PC-9 (cell line): ENCODE data around the gene ZBTB11. TPM values are rescaled to one million over a fixed set of nuclear protein-coding genes. Genes with fewer than 3 reads are reported as not detected.
"Not testable (repeated sequence)": the region's sequence is repeated elsewhere in the genome, so short reads cannot be mapped to it uniquely, and the experiment has no call there.

Experiments used
- BruUV-seq: library from RNA; stranded (reverse); fragments of 400-500 nt; replicated peaks from 2 replicates; lab custom pipeline; 2021; lab: Mats Ljungman, UMichigan
- CTCF ChIA-PET: fragments of 300-600 bp; sonication (Branson Sonifier 250); formaldehyde crosslinking; loops from one replicate; lab custom pipeline; 2022; ENCODE audit warnings: antibody characterized with exemption; lab: Charles Lee
- POLR2A ChIA-PET: fragments of 300-600 bp; sonication (Branson Sonifier 250); formaldehyde crosslinking; loops from one replicate; lab custom pipeline; 2022; ENCODE audit warnings: antibody characterized with exemption; ENCODE audit not compliant: unreplicated experiment; lab: Charles Lee
- DNase-seq, 2 experiments: peaks; one replicate each; pipeline versions ENCODE4 v3.0.0 to v3.0.0-alpha.2; 2015 to 2022; ENCODE audit warnings: mixed read lengths in 1 of 2
- H2AFZ ChIP-seq: fragments of 200-600 bp; sonication (generic); 2 replicates; pipeline ENCODE4 v1.8.1; 2017; ENCODE audit warnings: antibody characterized with exemption
- H3F3A ChIP-seq: fragments of 200-600 bp; sonication (generic); 2 replicates; pipeline ENCODE4 v1.8.1; 2017; ENCODE audit warnings: antibody characterized with exemption, mild to moderate bottlenecking, low read depth; ENCODE audit not compliant: insufficient read depth
- H3K27ac ChIP-seq: fragments of 200-600 bp; sonication (generic); 2 replicates; pipeline ENCODE4 v1.6.1; 2016; ENCODE audit warnings: mixed run types
- H3K27me3 ChIP-seq: fragments of 200-600 bp; sonication (generic); 2 replicates; pipeline ENCODE4 v1.6.1; 2016; ENCODE audit warnings: low read depth, mixed run types; ENCODE audit not compliant: insufficient read depth
- H3K36me3 ChIP-seq: fragments of 200-600 bp; sonication (generic); 2 replicates; pipeline ENCODE4 v1.6.1; 2016; ENCODE audit warnings: low read depth, mixed run types
- H3K4me1 ChIP-seq: fragments of 200-600 bp; sonication (generic); replicated peaks from 2 replicates; pipeline ENCODE4 v1.6.1; 2016; ENCODE audit warnings: mixed run types; ENCODE audit not compliant: insufficient read depth
- H3K4me2 ChIP-seq: fragments of 200-600 bp; sonication (generic); 2 replicates; pipeline ENCODE4 v1.6.1; 2017; ENCODE audit warnings: mixed run types
- H3K4me3 ChIP-seq: fragments of 200-600 bp; sonication (generic); 2 replicates; pipeline ENCODE4 v1.6.1; 2016; ENCODE audit warnings: mixed run types
- H3K79me2 ChIP-seq: fragments of 200-600 bp; sonication (generic); 2 replicates; pipeline ENCODE4 v1.6.1; 2017; ENCODE audit warnings: low read depth, mixed run types
- H3K9me2 ChIP-seq: fragments of 200-600 bp; sonication (generic); 2 replicates; pipeline ENCODE4 v1.8.1; 2017; ENCODE audit warnings: mild to moderate bottlenecking; ENCODE audit not compliant: insufficient read depth
- H3K9me3 ChIP-seq: fragments of 200-600 bp; sonication (generic); 2 replicates; pipeline ENCODE4 v1.8.1; 2016; ENCODE audit warnings: low read depth; ENCODE audit not compliant: insufficient read depth
- H4K20me1 ChIP-seq: fragments of 200-600 bp; sonication (generic); 2 replicates; pipeline ENCODE4 v1.8.1; 2017; ENCODE audit not compliant: insufficient read depth
- EZH2 ChIP-seq: fragments of 200-600 bp; sonication (generic); IDR thresholded peaks from 2 replicates; pipeline ENCODE4 v1.8.0; 2017; ENCODE audit warnings: antibody characterized with exemption, low read depth
- intact Hi-C: fragments of 100-400 bp; cut with micrococcal nuclease; formaldehyde crosslinking; loops from one replicate; pipeline ENCODE4 v1.10.0; 2022; ENCODE audit not compliant: unreplicated experiment
- total RNA-seq: library from RNA; stranded (reverse); gene quantifications from 2 replicates; pipeline ENCODE4 v1.2.3, GENCODE V29; 2021
- TF ChIP-seq, protein P1 (sequence below): fragments of 200-600 bp; sonication (generic); conservative IDR thresholded peaks from 2 replicates; pipeline ENCODE4 v1.6.1; 2017; ENCODE audit warnings: mixed run types, antibody characterized with exemption, mild to moderate bottlenecking, moderate library complexity

ZBTB11 gene
- total RNA-seq, 1 experiment from 2014 or later, result 22.1 TPM

DNA sequence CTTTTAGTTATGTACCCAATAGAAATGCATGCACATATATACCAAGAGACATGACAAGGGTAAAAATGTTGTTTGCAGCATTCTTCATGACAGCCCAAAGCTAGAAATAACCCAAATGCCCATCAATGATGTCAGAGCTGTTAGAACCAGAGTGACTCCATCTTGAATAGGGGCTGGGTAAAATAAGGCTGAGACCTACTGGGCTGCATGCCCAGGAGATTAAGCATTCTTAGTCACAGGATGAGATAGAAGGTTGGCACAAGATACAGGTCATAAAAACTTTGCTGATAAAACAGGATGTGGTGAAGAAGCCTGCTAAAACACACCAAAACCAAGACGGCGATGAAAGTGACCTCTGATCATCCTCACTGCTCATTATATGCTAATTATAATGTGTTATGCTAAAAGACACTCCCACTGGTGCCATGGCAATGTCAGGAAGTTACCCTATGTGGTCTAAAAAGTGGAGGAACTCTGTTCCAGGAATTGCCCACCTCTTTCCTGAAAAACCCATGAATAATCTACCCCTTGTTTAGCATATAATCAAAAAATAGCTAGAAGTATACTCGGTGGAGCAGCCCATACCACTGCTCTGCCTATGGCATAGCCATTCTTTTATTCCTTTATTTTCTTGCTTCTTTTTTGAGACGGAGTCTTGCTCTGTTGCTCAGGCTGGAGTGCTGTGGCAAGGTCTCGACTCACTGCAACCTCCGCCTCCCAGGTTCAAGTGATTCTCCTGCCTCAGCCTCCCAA lies 32.9 kb downstream of the ZBTB11 start:
- H3K4me2 ChIP-seq, result peak overlapping the region; percentile 34
- BruUV-seq, result no TSS peak

DNA sequence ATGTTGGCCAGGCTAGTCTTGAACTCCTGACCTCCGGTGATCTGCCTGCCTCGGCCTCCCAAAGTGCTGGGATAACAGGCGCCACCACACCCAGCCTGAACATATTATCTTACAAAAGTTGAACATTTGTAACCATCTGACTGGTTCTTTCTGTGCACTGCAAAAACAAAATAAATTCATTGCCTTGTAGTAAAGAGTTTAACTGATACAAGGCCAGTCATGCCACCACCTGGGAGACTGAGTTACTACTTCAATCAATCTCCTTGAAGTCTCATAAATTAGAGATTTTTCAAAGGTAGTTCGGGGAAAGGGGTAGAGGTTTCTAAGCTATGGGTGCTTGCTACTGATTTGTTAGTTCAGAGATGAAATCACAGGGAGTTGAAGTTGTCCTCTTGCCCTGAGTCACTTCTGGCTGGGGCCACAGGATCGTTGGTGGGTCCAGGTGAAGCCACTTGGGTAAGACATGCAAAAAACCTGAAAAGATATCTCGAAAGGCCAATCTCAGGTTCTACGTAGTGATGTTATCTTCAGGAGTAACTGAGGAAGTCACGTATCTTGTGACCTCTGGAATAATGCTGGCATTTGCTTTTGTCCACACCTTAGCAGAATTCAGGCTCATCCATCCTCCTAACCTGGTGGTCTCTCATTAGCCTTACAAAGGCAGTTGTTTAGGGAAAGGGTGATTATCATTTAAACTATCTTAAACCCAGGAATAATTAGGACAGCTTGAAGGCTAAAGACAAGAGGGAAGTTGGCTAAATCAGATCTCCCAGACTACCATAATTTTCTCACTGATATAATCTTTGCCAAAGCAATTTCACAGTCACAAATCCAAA lies 33.7 kb downstream of the ZBTB11 start:
- intact Hi-C loops, result no loop called here
- no peak overlapping the region for H3K27ac ChIP-seq

More for the DNA sequence above, 32.9 kb downstream of the ZBTB11 start:
- no peaks in the 10 kb centered on the region for H4K20me1 ChIP-seq
- H3K27ac ChIP-seq, result peak overlapping the region; percentile 2; the same call in 1 of the 2 replicates
- no peak overlapping the region for H2AFZ ChIP-seq
- ChIA-PET CTCF (no interaction called here), POLR2A (no interaction called here)
- peaks cover 5% of the 10 kb centered on the region; the same call in 1 of the 2 replicates for H3K36me3 ChIP-seq
- H3K9me3 ChIP-seq, result no peaks in the 10 kb centered on the region
- H3K79me2 ChIP-seq, result no peaks in the 10 kb centered on the region
- no peaks in the 10 kb centered on the region for H3K9me2 ChIP-seq
- peaks cover 12% of the 10 kb centered on the region; the same call in 1 of the 2 replicates for H3F3A ChIP-seq
- intact Hi-C loops, result no loop called here
- peaks cover 16% of the 10 kb centered on the region for H3K4me1 ChIP-seq
- no peak for TF ChIP-seq EZH2
- TF ChIP-seq, protein P1, sequence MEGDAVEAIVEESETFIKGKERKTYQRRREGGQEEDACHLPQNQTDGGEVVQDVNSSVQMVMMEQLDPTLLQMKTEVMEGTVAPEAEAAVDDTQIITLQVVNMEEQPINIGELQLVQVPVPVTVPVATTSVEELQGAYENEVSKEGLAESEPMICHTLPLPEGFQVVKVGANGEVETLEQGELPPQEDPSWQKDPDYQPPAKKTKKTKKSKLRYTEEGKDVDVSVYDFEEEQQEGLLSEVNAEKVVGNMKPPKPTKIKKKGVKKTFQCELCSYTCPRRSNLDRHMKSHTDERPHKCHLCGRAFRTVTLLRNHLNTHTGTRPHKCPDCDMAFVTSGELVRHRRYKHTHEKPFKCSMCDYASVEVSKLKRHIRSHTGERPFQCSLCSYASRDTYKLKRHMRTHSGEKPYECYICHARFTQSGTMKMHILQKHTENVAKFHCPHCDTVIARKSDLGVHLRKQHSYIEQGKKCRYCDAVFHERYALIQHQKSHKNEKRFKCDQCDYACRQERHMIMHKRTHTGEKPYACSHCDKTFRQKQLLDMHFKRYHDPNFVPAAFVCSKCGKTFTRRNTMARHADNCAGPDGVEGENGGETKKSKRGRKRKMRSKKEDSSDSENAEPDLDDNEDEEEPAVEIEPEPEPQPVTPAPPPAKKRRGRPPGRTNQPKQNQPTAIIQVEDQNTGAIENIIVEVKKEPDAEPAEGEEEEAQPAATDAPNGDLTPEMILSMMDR, result no peak
- H3K27me3 ChIP-seq, result no peaks in the 10 kb centered on the region
- peak; percentile 11 to 53 for DNase-seq
- no peak overlapping the region for H3K4me3 ChIP-seq

DNA sequence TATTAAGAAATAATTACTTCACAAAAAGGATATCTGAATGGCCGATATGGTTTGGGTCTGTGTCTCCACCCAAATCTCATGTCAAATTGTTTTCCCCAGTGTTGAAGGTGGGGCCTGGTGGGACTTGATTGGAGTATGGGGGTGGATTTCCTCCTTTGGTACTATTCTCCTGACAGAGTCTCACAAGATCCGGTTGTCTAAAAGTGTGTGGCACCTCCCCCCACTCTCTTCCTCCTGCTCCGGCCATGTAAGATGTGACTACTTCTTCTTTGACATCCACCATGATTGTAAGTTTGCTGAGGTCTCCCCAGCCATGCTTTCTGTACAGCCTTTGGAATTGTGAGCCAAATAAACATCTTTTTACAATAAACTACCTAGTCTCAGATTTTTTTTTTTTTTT lies 34.5 kb downstream of the ZBTB11 start:
- POLR2A ChIA-PET, result no interaction called here
- Histone ChIP-seq H3K9me2 (no peaks in the 10 kb centered on the region), H3K4me2 (no peak overlapping the region), H3K36me3 (no peaks in the 10 kb centered on the region), H3K9me3 (no peaks in the 10 kb centered on the region), H3K27ac (no peak overlapping the region), H3K4me3 (no peak overlapping the region), H2AFZ (no peak overlapping the region), H3K79me2 (no peaks in the 10 kb centered on the region), H4K20me1 (no peaks in the 10 kb centered on the region), H3K4me1 (peaks cover 16% of the 10 kb centered on the region), H3F3A (peaks cover 12% of the 10 kb centered on the region; the same call in 1 of the 2 replicates), H3K27me3 (no peaks in the 10 kb centered on the region)
- intact Hi-C loops, result no loop called here
- CTCF ChIA-PET, result no interaction called here
- BruUV-seq, result no TSS peak
- TF ChIP-seq, protein P1, result no peak
- TF ChIP-seq EZH2, result no peak
- no peak for DNase-seq

More for the DNA sequence above, 33.7 kb downstream of the ZBTB11 start:
- no peaks in the 10 kb centered on the region for H3K27me3 ChIP-seq
- no peak overlapping the region for H3K4me3 ChIP-seq
- CTCF ChIA-PET, result no interaction called here
- H3K9me3 ChIP-seq, result no peaks in the 10 kb centered on the region
- DNase-seq, result no peak
- peaks cover 16% of the 10 kb centered on the region for H3K4me1 ChIP-seq
- H4K20me1 ChIP-seq, result no peaks in the 10 kb centered on the region
- H3F3A ChIP-seq, result peaks cover 12% of the 10 kb centered on the region; the same call in 1 of the 2 replicates
- no TSS peak for BruUV-seq
- POLR2A ChIA-PET, result no interaction called here
- no peaks in the 10 kb centered on the region for H3K79me2 ChIP-seq
- H2AFZ ChIP-seq, result no peak overlapping the region
- TF ChIP-seq EZH2, result no peak
- TF ChIP-seq, protein P1, result no peak
- H3K4me2 ChIP-seq, result no peak overlapping the region
- no peaks in the 10 kb centered on the region for H3K36me3 ChIP-seq
- no peaks in the 10 kb centered on the region for H3K9me2 ChIP-seq

DNA sequence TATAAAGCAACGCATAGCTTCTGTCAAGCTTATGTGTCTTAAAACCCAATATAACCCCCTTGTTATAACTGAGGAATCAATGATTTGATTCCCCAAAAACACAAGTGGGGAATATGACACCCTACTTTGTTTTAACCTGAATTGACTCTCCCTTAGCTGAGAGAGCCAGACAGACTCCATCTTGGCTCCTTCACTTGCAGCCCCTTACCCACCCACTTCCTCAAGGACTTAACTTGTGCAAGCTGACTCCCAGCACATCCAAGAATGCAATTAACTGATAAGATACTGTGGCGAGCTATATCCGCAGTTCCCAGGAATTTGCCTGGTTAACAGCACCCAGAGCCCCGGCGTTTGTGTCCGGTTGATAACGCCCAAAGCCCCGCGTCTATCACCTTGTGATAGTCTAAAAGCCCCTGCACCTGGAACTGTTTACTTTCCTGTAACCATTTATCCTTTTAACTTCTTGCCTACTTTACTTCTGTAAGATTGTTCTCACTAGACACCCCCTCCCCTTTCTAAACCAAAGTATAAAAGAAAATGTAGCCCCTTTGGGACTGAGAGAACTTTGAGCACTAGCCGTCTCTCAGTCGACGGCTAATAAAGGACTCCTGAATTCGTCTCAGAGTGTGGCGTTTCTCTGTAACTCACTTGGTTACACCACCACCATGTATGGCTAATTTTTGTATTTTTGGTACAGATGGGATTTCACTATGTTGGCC lies 35.4 kb downstream of the ZBTB11 start:
- H3K4me2 ChIP-seq, CTCF ChIA-PET, H3K9me2 ChIP-seq, H3K36me3 ChIP-seq, BruUV-seq, intact Hi-C loops, DNase-seq, H3K4me3 ChIP-seq, H4K20me1 ChIP-seq, H3K27me3 ChIP-seq, H3K79me2 ChIP-seq, H2AFZ ChIP-seq, H3K9me3 ChIP-seq, H3K27ac ChIP-seq: not testable (repeated sequence)
- POLR2A ChIA-PET, result interaction anchor here (0.6 kb wide), 1 partner anchor 145 kb away, joined by 7 read pairs; no protein-coding TSS in a partner anchor
- H3K4me1 ChIP-seq, result peaks cover 16% of the 10 kb centered on the region
- peaks cover 12% of the 10 kb centered on the region; the same call in 1 of the 2 replicates for H3F3A ChIP-seq
